HepG2 (cell line): ENCODE data around the gene BSN. TPM values are rescaled to one million over a fixed set of nuclear protein-coding genes. Genes with fewer than 3 reads are reported as not detected.

Experiments used
- CBX2 ChIP-seq, 2 experiments: fragments of 200-600 bp in 1 of 2; sonication (generic); formaldehyde crosslinking in 1 of 2; IDR thresholded peaks; 2 replicates each; pipeline versions ENCODE4 v1.7.0 to v1.8.1; 2018 to 2022; ENCODE audit warnings: low read depth in 2 of 2, low read length in 1 of 2, mild to moderate bottlenecking in 1 of 2, missing genetic modification reagents in 1 of 2
- HNF4G ChIP-seq, 2 experiments: sonication (generic) in 1 of 2; formaldehyde crosslinking in 1 of 2; IDR thresholded peaks; 2 replicates each; pipeline versions ENCODE4 v1.4.0 to v1.6.1; 2011 to 2020; ENCODE audit warnings: borderline replicate concordance in 2 of 2, low read depth in 2 of 2, mild to moderate bottlenecking in 2 of 2, low read length in 1 of 2, missing genetic modification reagents in 1 of 2, moderate library complexity in 1 of 2
- HNRNPUL1 ChIP-seq: fragments of 200-400 bp; formaldehyde crosslinking; IDR thresholded peaks from 2 replicates; pipeline ENCODE4 v1.6.1; 2017; ENCODE audit warnings: low read depth, mild to moderate bottlenecking, low read length, moderate library complexity
- IKZF1 ChIP-seq: fragments of 450-650 bp; IDR thresholded peaks from 2 replicates; pipeline ENCODE4 v1.7.1; 2016
- MIER3 ChIP-seq: IDR thresholded peaks from 2 replicates; pipeline ENCODE4 v1.6.1; 2016; ENCODE audit warnings: missing compliant biosample characterization, borderline replicate concordance
- MYC ChIP-seq: sonication (generic); formaldehyde crosslinking; IDR thresholded peaks from 2 replicates; pipeline ENCODE4 v1.9.0; 2021; ENCODE audit warnings: missing genetic modification reagents, borderline replicate concordance
- MYNN ChIP-seq: sonication (generic); formaldehyde crosslinking; IDR thresholded peaks from 2 replicates; pipeline ENCODE4 v1.4.0; 2020; ENCODE audit warnings: mild to moderate bottlenecking, low read depth, missing genetic modification reagents
- PHF8 ChIP-seq: sonication (generic); formaldehyde crosslinking; IDR thresholded peaks from 2 replicates; pipeline ENCODE4 v1.5.0; 2020; ENCODE audit warnings: missing genetic modification reagents
- SOX5 ChIP-seq: IDR thresholded peaks from 2 replicates; pipeline ENCODE4 v1.6.1; 2016; ENCODE audit warnings: borderline replicate concordance
- TAF1 ChIP-seq: sonication (generic); formaldehyde crosslinking; IDR thresholded peaks from 2 replicates; pipeline ENCODE4 v1.4.0; 2020; ENCODE audit warnings: missing genetic modification reagents
- TRIM24 ChIP-seq: sonication (generic); formaldehyde crosslinking; IDR thresholded peaks from 2 replicates; pipeline ENCODE4 v1.8.0; 2022; ENCODE audit warnings: mild to moderate bottlenecking, missing genetic modification reagents
- YEATS2 ChIP-seq: sonication (generic); formaldehyde crosslinking; IDR thresholded peaks from 2 replicates; pipeline ENCODE4 v1.4.0; 2020; ENCODE audit warnings: missing genetic modification reagents, borderline replicate concordance
- ZFP90 ChIP-seq: sonication (generic); formaldehyde crosslinking; IDR thresholded peaks from 2 replicates; pipeline ENCODE4 v1.8.0; 2022; ENCODE audit warnings: missing genetic modification reagents, mild to moderate bottlenecking, inconsistent platforms, borderline replicate concordance
- ZNF230 ChIP-seq: sonication (generic); formaldehyde crosslinking; IDR thresholded peaks from 2 replicates; pipeline ENCODE4 v1.4.0; 2020; ENCODE audit warnings: mild to moderate bottlenecking, missing genetic modification reagents
- polyA plus RNA-seq, 8 experiments: library from polyadenylated mRNA; depleted of rRNA in 3 of 8; stranded (reverse) in 7 of 8; unstranded in 1 of 8; fragments of >200 nt; fragmentation: Illumina TruSeq in 4 of 8; extraction: Trizol in 4 of 8; gene quantifications; 2 replicates each; pipeline versions ENCODE4 v1.2.1 to v1.2.3, GENCODE V29; 2011 to 2016; ENCODE audit warnings: low read depth in 4 of 8, missing spikeins in 1 of 8, mixed read lengths in 1 of 8; ENCODE audit not compliant: insufficient read depth in 1 of 8
- total RNA-seq, 5 experiments: library from RNA; depleted of rRNA; stranded (reverse); fragments of >200 nt; fragmentation: Illumina TruSeq; extraction: Trizol; gene quantifications; 2 replicates each; pipeline ENCODE4 v1.2.3, GENCODE V29; 2016; ENCODE audit warnings: low read depth in 1 of 5
- TF ChIP-seq, protein P1 (sequence below): sonication (generic); formaldehyde crosslinking; IDR thresholded peaks from 2 replicates; pipeline ENCODE4 v1.5.1; 2020; ENCODE audit warnings: missing genetic modification reagents, mild to moderate bottlenecking, borderline replicate concordance
- TF ChIP-seq, protein P2 (sequence below): sonication (generic); formaldehyde crosslinking; IDR thresholded peaks from 2 replicates; pipeline ENCODE4 v1.4.0; 2020; ENCODE audit warnings: low read depth, mild to moderate bottlenecking, missing genetic modification reagents
- TF ChIP-seq, protein P3 (sequence below): sonication (generic); IDR thresholded peaks from 2 replicates; pipeline ENCODE4 v1.6.1; 2016; ENCODE audit warnings: low read depth, borderline replicate concordance
- TF ChIP-seq, protein P4 (sequence below): sonication (generic); formaldehyde crosslinking; IDR thresholded peaks from 2 replicates; pipeline ENCODE4 v1.5.0; 2020; ENCODE audit warnings: mild to moderate bottlenecking, missing genetic modification reagents
- TF ChIP-seq, protein P5 (sequence below): IDR thresholded peaks from 2 replicates; pipeline ENCODE4 v1.6.1; 2016; ENCODE audit warnings: low read depth, borderline replicate concordance
- TF ChIP-seq, protein P6 (sequence below): sonication (generic); formaldehyde crosslinking; IDR thresholded peaks from 2 replicates; pipeline ENCODE4 v1.8.0; 2023; ENCODE audit warnings: mild to moderate bottlenecking, missing genetic modification reagents

BSN gene
- total and polyA plus RNA-seq, 2 of the 13 experiments (the other 11 are each of a cell fraction or from before 2014, with no cell fraction given) = 0.42 to 0.86 TPM

DNA sequence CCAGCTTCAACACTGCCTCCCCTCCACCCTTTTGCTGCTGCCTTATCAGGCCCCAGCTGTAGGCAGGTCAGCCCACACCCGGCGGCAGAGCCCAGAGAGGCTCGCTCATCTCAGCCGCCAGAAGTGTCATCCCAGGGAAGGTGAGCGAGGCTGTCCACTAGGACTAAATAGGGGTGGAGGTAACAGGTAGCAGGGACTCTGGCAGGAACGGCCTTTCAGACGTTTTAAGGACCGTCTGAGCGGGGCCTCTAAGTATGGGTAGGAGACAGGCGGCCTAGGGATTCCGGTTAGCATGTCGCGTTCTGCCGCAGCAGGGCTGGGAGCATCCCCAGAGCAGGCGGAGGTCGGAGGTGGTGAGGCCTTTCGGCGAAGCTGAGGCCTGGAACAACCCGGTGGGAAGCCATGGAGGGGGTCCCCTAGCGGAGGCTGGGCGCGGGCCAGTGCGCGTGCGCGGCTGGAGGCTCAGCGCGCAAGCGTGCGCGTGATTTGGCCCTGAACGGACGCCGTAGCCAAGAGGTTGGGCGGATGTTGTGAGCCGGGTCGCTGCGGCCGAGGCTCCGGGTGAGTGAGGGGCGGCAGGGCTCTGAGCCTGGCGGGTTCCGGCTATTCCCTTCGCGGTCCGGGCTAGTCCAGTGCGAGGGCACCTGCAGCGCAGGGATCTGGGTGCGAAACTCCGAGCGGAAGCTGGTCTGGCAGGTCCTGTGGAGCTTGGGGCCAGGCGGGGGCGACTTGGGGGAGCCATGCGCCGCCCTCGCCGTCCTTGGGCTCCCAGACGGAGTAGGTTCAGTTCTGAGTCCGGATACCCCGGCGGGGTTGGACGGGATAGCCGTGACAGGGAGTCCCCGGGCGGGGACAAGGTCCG, 135.0 kb downstream of the BSN start, which contains the start of the genes MST1 and RNF123 (continued):
- TF ChIP-seq, protein P1, sequence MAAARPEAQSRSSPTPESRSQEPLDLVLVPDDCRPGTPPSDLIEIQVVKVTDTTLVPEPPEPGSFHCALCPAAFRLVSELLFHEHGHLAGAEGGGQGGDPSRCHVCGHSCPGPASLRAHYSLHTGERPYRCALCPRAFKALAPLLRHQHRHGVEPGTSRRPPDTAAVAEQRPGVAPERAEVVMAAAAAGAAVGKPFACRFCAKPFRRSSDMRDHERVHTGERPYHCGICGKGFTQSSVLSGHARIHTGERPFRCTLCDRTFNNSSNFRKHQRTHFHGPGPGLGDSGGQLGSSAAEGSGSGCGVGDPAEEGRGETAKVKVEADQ (CRISPR knock-in tag) = no peak
- TF ChIP-seq HNRNPUL1 (peak; percentile 43; the same call in 1 of the 2 replicates), TAF1 (CRISPR knock-in tag) (peak; percentile 67; the same call in 1 of the 2 replicates), HNF4G (IDR thresholded peaks at IDR 0.05; ENCODE audit: borderline replicate concordance, low read depth, low read length) (no peak), HNF4G (CRISPR knock-in tag; IDR thresholded peaks at IDR 0.05; ENCODE audit: borderline replicate concordance, low read depth) (peak; percentile 36; the same call in 1 of the 2 replicates), ZNF230 (CRISPR knock-in tag) (peak; percentile 58; the same call in 1 of the 2 replicates), MYC (CRISPR knock-in tag) (peak; percentile 82), MYNN (no peak), PHF8 (CRISPR knock-in tag) (peak; percentile 71; the same call in 1 of the 2 replicates), MIER3 (CRISPR knock-in tag) (0 out of 2 replicates have a peak, but pooled peaks have one; percentile 60), YEATS2 (peak; percentile 94), TRIM24 (CRISPR knock-in tag) (no peak), CBX2 (IDR thresholded peaks at IDR 0.05; ENCODE audit: low read depth, low read length) (no peak), CBX2 (CRISPR knock-in tag; IDR thresholded peaks at IDR 0.05; ENCODE audit: low read depth) (no peak), IKZF1 (no peak), ZFP90 (CRISPR knock-in tag) (peak; percentile 38), SOX5 (CRISPR knock-in tag) (peak; percentile 36; the same call in 1 of the 2 replicates)
- TF ChIP-seq, protein P2, sequence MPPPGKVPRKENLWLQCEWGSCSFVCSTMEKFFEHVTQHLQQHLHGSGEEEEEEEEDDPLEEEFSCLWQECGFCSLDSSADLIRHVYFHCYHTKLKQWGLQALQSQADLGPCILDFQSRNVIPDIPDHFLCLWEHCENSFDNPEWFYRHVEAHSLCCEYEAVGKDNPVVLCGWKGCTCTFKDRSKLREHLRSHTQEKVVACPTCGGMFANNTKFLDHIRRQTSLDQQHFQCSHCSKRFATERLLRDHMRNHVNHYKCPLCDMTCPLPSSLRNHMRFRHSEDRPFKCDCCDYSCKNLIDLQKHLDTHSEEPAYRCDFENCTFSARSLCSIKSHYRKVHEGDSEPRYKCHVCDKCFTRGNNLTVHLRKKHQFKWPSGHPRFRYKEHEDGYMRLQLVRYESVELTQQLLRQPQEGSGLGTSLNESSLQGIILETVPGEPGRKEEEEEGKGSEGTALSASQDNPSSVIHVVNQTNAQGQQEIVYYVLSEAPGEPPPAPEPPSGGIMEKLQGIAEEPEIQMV = peak; percentile 97
- TF ChIP-seq, protein P3, sequence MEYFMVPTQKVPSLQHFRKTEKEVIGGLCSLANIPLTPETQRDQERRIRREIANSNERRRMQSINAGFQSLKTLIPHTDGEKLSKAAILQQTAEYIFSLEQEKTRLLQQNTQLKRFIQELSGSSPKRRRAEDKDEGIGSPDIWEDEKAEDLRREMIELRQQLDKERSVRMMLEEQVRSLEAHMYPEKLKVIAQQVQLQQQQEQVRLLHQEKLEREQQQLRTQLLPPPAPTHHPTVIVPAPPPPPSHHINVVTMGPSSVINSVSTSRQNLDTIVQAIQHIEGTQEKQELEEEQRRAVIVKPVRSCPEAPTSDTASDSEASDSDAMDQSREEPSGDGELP = 0 out of 2 replicates have a peak, but pooled peaks have one; percentile 19
- TF ChIP-seq, protein P4, sequence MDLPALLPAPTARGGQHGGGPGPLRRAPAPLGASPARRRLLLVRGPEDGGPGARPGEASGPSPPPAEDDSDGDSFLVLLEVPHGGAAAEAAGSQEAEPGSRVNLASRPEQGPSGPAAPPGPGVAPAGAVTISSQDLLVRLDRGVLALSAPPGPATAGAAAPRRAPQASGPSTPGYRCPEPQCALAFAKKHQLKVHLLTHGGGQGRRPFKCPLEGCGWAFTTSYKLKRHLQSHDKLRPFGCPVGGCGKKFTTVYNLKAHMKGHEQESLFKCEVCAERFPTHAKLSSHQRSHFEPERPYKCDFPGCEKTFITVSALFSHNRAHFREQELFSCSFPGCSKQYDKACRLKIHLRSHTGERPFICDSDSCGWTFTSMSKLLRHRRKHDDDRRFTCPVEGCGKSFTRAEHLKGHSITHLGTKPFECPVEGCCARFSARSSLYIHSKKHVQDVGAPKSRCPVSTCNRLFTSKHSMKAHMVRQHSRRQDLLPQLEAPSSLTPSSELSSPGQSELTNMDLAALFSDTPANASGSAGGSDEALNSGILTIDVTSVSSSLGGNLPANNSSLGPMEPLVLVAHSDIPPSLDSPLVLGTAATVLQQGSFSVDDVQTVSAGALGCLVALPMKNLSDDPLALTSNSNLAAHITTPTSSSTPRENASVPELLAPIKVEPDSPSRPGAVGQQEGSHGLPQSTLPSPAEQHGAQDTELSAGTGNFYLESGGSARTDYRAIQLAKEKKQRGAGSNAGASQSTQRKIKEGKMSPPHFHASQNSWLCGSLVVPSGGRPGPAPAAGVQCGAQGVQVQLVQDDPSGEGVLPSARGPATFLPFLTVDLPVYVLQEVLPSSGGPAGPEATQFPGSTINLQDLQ (CRISPR knock-in tag) = peak; percentile 68; the same call in 1 of the 2 replicates
- TF ChIP-seq, protein P5, sequence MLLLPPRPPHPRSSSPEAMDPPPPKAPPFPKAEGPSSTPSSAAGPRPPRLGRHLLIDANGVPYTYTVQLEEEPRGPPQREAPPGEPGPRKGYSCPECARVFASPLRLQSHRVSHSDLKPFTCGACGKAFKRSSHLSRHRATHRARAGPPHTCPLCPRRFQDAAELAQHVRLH (CRISPR knock-in tag) = peak; percentile 79; the same call in 1 of the 2 replicates
- TF ChIP-seq, protein P6, sequence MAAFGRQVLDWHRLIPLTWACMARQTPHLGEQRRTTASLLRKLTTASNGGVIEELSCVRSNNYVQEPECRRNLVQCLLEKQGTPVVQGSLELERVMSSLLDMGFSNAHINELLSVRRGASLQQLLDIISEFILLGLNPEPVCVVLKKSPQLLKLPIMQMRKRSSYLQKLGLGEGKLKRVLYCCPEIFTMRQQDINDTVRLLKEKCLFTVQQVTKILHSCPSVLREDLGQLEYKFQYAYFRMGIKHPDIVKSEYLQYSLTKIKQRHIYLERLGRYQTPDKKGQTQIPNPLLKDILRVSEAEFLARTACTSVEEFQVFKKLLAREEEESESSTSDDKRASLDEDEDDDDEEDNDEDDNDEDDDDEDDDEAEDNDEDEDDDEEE (CRISPR knock-in tag) = peak; percentile 86; the same call in 1 of the 2 replicates
